Fibroblast of lung (primary cell): ENCODE measurements around the gene SPATS2L.

ENCODE experiments used
- EZH2 ChIP-seq: IDR thresholded peaks from 2 replicates; pipeline ENCODE4 v1.5.1; 2012; ENCODE audit warnings: low read length, control low read depth, mild to moderate bottlenecking; ENCODE audit errors: missing control alignments
- TF ChIP-seq, protein P1 (sequence below), 2 donors: IDR thresholded peaks in 1 of 2; conservative IDR thresholded peaks in 1 of 2; 1 replicate in 1 of 2; 2 replicates in 1 of 2; pipeline ENCODE4 v1.5.1; 2011 to 2012; ENCODE audit warnings: low read length in 2 of 2, control low read depth in 1 of 2, inconsistent platforms in 1 of 2, low read depth in 1 of 2, mild to moderate bottlenecking in 1 of 2

DNA sequence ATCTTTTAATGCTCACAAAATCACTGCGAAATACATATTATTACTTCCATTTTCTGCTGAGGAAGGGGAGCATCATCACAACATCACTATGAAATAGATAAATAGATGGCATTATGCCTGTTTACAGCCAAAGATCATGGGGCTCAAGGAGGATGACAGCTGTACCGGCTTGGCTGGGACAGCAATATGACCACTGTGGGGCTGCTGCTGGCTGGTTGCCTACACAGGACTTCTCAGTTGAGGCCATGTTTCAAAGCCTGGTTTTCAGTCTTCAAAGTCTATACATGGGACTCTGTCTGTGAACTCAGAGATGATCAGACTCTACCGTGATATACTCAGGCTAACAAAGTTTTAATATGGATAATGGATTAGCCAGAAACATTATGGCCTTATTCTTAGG is 58.7 kb downstream of the SPATS2L start:
- TF ChIP-seq, protein P1, sequence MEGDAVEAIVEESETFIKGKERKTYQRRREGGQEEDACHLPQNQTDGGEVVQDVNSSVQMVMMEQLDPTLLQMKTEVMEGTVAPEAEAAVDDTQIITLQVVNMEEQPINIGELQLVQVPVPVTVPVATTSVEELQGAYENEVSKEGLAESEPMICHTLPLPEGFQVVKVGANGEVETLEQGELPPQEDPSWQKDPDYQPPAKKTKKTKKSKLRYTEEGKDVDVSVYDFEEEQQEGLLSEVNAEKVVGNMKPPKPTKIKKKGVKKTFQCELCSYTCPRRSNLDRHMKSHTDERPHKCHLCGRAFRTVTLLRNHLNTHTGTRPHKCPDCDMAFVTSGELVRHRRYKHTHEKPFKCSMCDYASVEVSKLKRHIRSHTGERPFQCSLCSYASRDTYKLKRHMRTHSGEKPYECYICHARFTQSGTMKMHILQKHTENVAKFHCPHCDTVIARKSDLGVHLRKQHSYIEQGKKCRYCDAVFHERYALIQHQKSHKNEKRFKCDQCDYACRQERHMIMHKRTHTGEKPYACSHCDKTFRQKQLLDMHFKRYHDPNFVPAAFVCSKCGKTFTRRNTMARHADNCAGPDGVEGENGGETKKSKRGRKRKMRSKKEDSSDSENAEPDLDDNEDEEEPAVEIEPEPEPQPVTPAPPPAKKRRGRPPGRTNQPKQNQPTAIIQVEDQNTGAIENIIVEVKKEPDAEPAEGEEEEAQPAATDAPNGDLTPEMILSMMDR (conservative IDR thresholded peaks at IDR 0.05 in 1 of 2, IDR thresholded peaks at IDR 0.05 in 1 of 2; ENCODE audit: low read depth in 1 of 2, low read length in 2 of 2) = no peak
- TF ChIP-seq EZH2 = no peak
